NCI-H524 treated with DMSO at 0.1 percent for 48 hours (cell line): ENCODE results near the gene FFAR3.

Experiments used
- DNase-seq: peaks from one replicate; lab custom pipeline; 2025; lab: John Stamatoyannopoulos, UW

Gene FFAR3, protein sequence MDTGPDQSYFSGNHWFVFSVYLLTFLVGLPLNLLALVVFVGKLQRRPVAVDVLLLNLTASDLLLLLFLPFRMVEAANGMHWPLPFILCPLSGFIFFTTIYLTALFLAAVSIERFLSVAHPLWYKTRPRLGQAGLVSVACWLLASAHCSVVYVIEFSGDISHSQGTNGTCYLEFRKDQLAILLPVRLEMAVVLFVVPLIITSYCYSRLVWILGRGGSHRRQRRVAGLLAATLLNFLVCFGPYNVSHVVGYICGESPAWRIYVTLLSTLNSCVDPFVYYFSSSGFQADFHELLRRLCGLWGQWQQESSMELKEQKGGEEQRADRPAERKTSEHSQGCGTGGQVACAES

DNA sequence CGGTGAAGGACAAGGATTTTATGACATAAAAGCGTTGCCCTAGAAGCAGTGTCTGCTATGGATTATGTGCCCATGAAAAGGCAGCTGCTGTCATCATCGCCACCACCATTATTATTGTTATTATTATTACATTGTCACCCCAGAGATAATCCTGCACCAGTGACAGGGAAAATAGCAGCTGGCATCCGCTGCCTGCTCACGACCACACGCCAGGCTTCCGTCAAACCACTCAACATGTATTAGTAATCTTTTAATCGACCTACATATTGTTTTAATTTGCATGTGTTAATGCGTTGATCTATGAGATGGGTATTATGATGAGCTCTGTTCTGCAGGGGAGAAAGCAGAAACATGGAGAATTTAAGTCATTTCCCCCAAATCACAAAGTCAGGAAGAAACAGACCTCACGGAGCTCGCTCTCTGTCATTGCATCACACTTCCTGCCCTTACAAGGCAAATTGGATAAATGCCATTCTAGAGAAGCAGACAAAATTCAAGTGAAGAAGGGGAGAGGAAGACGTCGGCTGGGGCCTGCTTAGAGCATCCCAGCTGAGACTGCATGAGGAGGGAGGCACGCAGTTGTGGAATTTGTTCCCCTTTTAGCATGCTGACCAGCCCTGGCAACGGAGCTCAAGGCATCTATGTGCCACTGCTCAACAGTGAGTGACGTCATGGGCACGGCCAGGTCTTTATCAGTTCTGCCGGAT, at the start of gene FFAR3:
FFAR3 (plus strand) TSS at position 594 of the 707 bp plus-strand sequence. CDS start 431 bp downstream, outside the sequence.
- DNase-seq: peak; percentile 26

DNA sequence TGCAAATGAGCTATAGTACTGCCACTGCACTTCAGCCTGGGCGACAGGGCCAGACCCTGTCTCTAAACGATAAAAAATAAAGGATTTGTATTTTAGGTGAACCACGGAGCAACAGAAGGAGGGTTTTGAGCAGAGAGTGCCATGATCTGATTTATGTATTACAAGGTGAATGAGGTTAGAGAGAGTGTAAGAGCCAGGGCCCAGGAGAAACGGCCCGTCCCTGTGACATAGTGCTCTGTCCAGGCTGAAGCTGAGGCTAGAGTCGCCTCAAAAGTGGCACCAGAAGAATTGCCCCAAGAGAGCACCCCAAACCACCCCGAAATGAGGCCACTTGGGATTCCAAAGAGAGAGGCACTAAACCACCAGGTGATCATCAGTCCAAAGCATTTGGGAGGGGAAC, 49.4 kb upstream of the FFAR3 start:
- DNase-seq: no peak

DNA sequence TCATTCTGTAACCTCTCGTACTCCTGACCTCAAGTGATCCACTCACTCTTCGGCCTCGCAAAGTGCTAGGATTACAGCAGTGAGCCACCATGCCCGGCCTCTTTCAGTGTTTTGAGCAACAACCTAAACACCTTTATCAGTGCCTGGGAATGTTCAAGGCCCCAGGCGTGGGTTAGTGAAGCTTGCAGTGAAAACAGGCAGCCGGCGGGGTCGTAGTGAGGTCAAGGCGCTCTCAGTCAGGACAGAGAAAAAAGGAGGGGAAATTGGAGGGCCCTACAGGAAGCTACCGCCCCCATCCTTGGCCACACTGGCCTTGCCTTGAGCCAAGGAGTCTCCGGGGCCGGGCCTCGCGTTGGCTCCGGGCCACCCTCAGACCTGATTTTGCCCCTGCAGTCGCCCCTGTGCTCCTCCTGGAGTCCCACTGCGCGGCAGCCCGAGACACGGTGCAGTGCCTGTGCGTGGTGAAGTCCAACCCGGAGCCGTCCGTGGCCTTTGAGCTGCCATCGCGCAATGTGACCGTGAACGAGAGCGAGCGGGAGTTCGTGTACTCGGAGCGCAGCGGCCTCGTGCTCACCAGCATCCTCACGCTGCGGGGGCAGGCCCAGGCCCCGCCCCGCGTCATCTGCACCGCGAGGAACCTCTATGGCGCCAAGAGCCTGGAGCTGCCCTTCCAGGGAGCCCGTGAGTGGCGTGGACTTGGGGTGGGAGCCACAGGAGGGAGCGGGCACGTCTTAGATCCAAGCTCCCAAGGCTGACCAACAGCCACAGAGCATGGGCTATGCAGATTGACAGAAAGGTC, 48.6 kb upstream of the FFAR3 start:
- DNase-seq: no peak

DNA sequence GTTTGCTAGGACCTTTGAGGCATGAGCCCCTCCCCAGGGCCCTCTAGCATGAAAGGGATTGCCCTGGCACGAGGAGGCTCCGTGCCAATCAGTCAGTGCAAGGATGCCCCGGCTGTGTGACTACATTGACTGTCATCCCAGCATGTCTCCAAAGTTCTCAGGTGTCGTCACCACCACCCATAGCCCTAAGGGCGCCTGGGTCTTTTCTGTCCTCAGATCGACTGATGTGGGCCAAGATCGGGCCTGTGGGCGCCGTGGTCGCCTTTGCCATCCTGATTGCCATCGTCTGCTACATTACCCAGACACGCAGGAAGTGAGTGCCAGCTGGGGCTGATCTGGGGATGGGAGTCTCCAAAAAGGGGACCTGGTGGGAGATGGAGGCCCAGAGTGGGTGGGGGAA, 47.9 kb upstream of the FFAR3 start:
- DNase-seq: no peak

DNA sequence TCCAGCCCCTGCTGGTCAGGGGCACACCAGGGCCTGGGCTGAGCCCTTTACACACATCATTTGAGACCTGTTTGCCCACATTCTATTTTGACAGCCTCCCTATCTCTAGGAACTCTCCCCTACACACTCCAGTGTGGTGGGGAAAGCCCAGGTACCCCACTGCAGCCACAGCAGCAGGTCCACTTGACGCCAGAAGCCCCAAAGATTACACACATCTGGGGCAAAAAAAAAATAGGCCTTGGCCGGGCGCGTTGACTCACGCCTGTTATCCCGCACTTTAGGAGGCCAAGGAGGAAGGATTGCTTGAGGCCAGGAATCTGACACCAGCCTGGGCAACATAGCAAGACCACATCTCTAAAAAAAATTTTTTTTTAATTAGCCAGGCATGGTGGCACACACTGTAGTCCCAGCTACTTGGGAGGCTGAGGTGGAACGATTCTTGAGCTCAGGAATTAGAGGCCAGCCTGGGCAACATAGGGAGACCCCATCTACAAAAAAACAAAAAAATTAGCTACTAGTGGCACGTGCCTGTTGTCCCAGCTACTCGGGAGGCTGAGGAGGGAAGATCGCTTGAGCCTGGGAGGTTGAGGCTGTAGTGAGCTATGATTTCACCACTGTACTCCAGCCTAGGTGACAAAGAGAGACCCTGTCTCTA, 47.3 kb upstream of the FFAR3 start:
- DNase-seq: no peak

DNA sequence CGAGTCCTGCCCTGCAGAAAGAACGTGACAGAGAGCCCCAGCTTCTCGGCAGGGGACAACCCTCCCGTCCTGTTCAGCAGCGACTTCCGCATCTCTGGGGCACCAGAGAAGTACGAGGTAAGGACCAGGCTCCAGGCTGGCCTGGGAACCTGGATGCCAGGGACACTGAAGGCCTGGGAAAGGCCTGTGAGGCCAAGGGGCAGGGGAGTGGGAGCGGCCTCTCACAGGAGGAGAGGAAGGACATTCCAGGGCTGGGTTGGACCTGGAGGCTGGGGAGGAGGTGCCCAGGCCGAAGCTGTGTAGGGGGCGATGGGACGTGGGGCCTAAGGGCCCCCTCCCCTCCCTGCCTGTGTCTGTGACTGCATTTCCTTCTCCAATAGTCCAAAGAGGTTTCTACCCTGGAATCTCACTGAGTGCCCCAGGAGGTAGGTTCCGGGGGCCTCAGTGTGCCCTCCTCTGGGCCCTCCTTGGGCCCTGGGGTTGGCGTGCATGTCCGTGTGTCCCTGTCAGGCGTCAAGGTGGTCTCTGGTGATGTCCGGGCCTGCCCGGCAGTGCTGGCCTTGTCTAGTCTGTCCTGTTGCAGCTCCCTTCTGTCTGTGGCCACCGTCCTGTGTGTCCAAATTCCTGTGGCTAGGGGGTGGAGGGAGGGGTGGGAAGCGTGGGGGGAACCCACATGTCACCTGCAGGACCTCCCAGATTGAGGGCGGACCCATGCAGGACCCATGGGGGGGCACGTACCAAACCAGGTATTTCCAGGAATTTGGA, 46.2 kb upstream of the FFAR3 start:
- DNase-seq: no peak

DNA sequence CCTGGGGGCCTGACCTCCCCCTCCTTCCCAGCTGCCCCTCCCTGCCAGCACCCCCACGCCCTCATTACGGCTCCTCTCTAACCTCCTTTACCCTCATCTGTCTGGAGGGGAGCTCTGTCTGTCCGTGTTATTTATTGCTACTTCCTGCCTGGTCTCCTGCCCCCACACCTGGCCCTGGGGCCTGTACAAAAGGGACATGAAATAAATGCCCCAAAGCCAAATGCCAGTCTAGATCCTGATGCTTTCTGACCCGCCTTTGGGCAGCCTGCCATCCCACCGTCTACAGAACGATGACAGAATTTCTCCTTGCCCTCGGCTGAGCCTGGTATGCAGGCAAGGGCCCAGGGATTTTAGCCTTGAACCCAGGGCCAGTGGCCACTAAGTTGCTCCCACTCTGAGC, 44.7 kb upstream of the FFAR3 start:
- DNase-seq: no peak

DNA sequence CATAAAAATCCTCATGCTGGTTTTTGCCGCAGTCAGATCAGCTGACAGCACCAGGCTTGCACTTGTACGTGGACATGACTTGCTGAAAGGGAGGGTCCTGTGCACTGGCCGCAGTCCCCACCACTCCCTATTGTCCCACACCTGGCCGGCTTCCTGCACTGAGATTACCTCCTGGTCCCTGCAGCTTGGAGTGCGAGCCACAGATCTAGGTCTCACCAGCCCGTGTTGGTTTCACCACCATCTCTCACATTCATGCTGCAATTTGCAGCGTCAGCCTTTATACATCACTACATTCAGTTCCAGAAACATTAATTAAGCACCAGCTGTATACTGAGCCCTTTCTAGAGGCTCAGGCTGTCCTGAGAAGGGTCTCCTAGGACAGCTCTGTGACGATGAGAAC, 44.2 kb upstream of the FFAR3 start:
- DNase-seq: no peak

DNA sequence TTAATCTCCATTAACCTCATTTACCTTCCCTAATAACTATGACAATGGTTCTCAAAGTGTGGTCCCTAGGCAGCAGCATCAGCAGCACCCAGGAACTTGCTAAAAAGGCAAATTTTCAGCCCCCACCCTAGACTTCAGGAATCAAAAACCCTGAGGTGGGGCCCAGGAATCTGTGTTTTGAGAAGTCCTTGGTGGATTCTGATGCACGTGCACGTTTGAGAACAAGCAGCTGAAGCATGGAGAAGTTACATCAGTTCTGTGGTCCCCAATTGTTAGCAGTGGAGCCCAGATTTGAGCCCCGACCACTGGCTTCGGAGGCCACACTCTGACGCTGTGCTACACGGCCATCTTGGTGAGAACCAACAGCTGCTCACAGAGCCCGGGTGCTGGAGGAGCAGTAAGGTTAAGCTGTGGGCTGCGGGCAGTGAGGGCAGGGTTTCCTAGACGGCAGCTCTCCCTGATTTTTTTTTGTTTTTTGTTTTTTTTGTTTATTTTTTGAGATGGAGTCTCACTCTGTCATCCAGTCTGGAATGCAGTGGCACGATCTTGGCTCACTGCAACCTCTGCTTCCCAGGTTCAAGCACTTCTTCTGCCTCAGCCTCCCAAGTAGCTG, 43.3 kb upstream of the FFAR3 start:
- DNase-seq: no peak

DNA sequence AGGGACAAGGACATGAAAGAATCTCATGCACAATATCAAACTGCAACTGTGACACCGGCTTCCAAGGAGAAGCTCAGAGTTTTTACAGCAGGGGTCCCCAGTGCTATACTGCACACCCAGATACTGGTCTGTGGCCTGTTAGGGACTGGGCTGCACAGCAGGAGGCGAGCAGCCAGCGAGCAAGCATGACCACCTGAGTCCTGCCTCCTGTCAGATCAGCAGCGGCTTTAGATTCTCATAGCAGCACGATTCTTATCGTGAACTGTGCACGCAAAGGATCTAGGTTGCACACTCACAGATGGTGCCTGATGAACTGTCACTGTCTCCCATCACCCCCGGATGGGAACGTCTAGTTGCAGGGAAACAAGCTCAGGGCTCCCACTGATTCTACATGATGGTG, 42.4 kb upstream of the FFAR3 start:
- no peak for DNase-seq

DNA sequence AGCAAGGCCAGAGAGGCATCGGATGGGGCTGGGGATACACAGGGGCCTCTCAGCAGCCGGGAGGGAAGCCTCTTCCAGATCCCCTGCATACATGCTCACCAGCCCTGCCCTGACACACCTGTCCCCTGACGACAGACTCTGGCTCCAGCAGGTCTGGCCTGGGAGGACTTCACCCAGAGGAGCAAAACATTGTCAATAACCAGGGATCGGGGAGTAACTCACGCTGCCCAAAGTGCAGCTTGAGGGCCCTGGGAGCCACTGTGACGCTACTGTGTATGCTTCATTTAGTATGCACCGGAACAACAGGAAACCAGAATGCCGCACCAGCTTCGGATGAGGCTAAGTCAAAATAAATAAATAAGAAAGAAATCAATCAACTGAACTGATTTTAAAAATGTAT, 41.7 kb upstream of the FFAR3 start:
- no peak for DNase-seq

DNA sequence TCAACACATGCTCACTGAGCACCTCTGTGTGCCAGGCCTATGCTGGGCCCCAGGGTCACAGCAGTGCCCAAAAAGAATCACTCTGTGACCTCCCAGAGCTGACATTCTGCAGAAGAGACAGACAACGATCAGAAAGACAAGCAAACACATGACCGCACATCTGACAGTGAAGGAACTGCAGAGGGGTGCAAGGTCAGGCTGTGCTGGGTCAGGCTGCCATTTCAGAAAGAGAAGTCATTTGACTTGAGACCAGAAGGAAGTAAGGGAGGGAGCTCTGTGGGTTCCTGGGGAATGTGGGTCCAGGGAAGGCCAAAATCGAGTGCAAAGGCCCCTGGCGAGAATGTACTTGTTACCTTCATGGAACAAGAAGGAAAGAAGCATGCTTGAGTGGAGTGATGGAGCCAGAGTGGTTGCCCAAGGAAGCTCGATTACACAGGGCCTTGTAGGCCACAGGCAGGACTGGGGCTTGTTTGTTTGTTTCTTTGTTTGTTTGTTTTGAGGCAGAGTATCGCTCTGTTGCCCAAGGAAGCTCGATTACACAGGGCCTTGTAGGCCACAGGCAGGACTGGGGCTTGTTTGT, 40.7 kb upstream of the FFAR3 start:
- DNase-seq: no peak

DNA sequence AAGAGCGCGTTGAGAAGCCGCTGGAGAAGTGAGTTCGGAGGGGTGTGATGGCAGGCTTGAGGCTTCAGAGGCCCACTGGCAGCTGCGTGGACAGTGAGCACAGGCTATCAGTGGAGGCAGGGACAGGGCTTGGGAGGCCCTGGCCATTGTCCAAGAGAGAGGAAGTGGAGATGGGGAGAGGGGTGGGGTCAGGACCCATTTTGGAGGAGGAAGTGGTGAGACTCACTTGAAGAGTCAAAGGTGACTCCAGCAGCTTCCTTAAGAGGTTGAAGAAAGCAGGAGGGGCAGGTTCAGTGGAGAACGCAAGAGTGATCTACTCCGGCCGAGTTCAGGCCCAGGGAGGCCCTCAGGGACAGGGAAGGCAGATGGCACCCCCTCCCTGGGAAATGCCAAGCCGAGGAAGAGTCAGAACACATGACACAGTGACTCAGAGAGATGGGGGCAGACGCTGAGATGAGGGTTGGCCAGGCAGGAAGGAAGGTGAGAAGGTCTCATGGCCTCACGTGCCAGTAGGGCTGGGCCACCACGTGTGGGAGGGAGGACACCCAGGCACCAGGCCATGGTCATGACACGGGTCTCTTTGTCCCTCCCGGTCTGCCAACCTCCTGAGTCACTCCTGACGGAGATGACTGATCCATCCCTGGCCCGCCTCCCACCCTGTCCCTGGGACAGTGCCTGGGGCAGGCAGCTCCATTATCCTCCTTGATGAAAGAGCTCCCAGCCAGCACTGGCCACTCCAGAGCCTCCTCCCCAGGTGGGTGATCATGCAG, 39.4 kb upstream of the FFAR3 start:
- no peak for DNase-seq

DNA sequence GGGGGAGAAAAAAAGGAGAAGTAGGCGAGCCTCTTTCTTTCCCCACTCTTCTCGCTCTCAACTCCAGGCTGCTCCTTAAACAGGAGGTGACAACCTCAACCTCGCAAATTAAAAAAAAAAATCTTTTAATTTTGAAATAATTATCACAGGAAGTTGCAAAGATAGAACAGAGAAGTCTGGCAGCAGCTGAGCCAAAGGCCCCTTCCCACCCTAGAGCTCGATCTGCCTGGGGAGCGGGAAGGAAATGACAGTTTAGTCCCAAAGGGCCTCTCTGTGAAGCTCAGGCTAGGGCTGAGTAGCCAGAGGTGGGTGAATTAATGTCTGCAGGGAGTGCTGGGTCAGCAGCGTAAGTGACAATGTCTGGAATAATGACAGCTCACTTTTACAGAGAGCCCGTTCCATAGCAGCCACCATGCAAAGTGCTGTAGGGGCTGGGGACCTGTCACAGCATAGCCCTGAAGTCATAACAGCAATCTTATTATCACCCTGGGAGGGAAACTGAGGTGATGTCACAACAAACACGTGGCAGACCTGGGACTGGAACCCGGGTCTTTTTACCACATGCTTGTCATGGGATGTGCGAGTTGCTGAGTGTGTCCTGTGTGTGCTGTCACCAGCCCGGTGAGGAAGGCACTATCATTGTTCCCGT, 38.1 kb upstream of the FFAR3 start:
- no peak for DNase-seq

DNA sequence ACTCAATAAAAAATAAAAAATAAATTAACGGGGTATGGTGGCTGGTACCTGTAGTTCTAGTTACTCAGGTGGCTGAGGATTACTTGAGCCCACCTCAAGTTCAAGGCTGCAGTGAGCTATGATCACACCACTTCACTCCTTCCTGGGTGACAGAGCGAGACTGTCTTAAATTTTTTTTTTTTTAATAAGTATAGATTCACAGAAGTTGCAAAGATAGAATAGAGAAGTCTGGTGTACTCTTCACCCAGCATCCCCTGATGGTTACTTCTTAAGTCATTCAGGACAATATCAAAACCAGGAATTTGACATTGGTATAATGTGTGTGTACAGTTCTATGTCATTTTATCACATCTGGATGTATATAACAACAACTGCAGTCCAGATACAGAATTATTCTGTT, 37.0 kb upstream of the FFAR3 start:
- no peak for DNase-seq

DNA sequence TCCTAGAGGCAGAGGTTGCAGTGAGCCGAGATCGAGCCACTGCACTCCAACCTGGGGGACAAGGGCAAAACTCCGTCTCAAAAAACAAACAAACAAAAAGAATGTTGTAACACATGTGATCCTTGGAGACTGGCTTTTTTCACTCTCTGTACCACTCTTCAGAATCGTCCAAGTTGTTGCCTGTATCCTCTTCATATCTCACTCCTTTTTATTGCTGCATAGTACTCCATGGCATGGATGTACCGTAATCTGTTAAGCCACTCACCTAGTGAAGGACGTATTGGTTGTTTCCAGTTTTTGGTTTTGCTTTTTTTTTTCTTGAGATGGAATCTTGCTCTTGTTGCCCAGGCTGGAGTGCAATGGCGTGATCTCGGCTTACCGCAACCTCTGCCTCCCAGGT, 36.2 kb upstream of the FFAR3 start:
- no peak for DNase-seq

DNA sequence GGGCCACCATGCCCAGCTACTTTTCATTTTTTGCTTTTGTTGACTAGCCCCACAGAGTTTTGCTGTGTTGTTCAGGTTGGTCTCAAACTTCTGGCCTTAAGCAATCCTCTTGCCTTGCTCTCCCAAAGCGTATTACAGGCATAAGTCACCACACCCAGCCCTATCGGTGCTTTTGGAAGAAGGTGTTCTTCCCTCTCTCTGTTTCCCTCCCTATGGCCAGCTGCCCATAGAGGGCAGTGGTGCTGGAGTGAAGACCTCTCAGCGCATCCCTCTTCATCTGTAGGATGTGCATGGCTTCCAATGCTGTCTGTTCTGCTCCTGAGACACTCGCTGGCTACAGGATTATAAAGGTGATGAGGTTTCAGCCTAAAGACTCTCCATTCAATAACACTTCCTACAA, 30.6 kb upstream of the FFAR3 start:
- DNase-seq: no peak

DNA sequence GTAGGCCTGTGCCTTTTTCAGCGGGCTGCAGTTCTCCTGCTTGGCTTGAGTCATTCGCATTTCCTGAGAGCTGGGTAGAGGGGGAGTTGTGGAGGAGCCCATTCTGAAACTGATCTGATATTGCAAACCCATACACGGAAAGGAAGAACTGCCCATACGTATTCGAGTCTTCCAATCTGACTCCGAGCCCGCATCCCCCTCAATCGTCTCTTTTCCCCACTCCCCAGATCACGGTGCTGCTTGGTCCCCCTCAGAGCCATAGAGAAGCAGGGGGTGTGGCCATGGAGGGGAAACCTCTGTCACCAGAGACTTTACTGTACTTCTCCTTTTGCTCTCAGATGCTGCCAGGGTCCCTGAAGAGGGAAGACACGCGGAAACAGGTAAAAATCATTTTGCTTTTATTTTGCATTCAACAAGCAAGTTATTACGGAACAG, 29.4 kb upstream of the FFAR3 start, which contains the start of gene CD22:
CD22 (plus strand) TSS at position 337 of the 435 bp plus-strand sequence. CDS start 2,854 bp downstream, outside the sequence.
- no peak for DNase-seq

DNA sequence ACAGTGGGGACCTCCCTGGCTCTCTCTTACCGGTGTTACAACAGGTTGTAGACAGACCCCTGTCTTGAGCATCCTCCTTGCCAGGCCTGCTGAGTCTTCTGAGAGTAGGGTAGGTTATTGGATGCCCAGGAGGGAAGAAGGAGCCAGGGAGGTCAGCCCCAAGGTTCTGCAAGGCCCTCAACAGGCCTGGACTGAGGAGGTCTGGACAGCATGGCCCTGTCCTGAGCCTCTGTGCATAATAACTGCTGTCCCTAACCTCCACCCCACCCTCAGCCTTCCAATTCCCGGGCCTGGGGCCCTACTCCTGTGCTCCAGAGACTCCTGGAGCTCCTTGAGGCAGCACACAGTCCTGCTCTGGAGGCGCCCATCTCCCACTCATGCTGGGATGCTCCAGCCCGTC, 28.9 kb upstream of the FFAR3 start:
- DNase-seq: no peak
